Endodermal cell (in vitro differentiated cells): Measurements from ENCODE around the gene GSK3A. TPM values are rescaled to one million over a fixed set of nuclear protein-coding genes. Genes with fewer than 3 reads are reported as not detected.

Experiments
- DNase-seq: peaks from one replicate; pipeline ENCODE4 v3.0.0-alpha.2; 2017
- H3K27ac ChIP-seq: 2 replicates; pipeline ENCODE4 v1.5.1; 2013; ENCODE audit warnings: mild to moderate bottlenecking, low read depth, low read length, moderate library complexity
- H3K27me3 ChIP-seq: 2 replicates; pipeline ENCODE4 v1.6.1; 2013; ENCODE audit warnings: mild to moderate bottlenecking, low read length, moderate library complexity; ENCODE audit not compliant: insufficient read depth, control insufficient read depth, poor library complexity, severe bottlenecking
- H3K36me3 ChIP-seq: 2 replicates; pipeline ENCODE4 v1.7.0; 2013; ENCODE audit warnings: mild to moderate bottlenecking, low read length, moderate library complexity; ENCODE audit not compliant: control insufficient read depth, insufficient read depth
- H3K4me1 ChIP-seq: one replicate; pipeline ENCODE4 v1.7.0; 2013; ENCODE audit warnings: low read length; ENCODE audit not compliant: control insufficient read depth, insufficient read depth
- H3K4me3 ChIP-seq: 2 replicates; pipeline ENCODE4 v1.5.1; 2013; ENCODE audit warnings: mild to moderate bottlenecking, low read length, moderate library complexity
- H3K9ac ChIP-seq: 2 replicates; pipeline ENCODE4 v1.6.1; 2013; ENCODE audit warnings: mild to moderate bottlenecking, low read length, moderate library complexity; ENCODE audit not compliant: poor library complexity, severe bottlenecking; ENCODE audit errors: extremely low read depth
- H3K9me3 ChIP-seq: 2 replicates; pipeline ENCODE4 v1.6.1; 2013; ENCODE audit warnings: mild to moderate bottlenecking, low read length, moderate library complexity; ENCODE audit not compliant: control insufficient read depth
- H3K27ac Mint-ChIP-seq: 2 replicates; pipeline ENCODE4 v1.8.0; 2020; ENCODE audit warnings: mixed read lengths
- H3K27me3 Mint-ChIP-seq: 2 replicates; pipeline ENCODE4 v1.8.0; 2021; ENCODE audit warnings: mild to moderate bottlenecking, mixed read lengths; ENCODE audit not compliant: insufficient read depth
- H3K36me3 Mint-ChIP-seq: 2 replicates; pipeline ENCODE4 v1.8.0; 2020; ENCODE audit warnings: low read depth, mixed read lengths
- H3K4me1 Mint-ChIP-seq: 2 replicates; pipeline ENCODE4 v1.8.0; 2020; ENCODE audit warnings: mixed read lengths
- H3K4me3 Mint-ChIP-seq: 2 replicates; pipeline ENCODE4 v1.8.0; 2020; ENCODE audit warnings: mild to moderate bottlenecking, moderate library complexity, mixed read lengths
- H3K9me3 Mint-ChIP-seq: 2 replicates; pipeline ENCODE4 v1.8.0; 2020; ENCODE audit warnings: mild to moderate bottlenecking, mixed read lengths
- CTCF ChIP-seq: fragments of 200-600 bp; sonication (generic); conservative IDR thresholded peaks from 2 replicates; pipeline ENCODE4 v1.5.0; 2021; ENCODE audit warnings: antibody characterized with exemption, mild to moderate bottlenecking
- WGBS, 2 experiments: methylation state at CpG; one replicate each; pipeline versions ENCODE4 v1.1.5 to v1.1.7; 2013; ENCODE audit warnings: missing lambda C conversion rate in 2 of 2, mixed read lengths in 1 of 2; ENCODE audit not compliant: insufficient coverage in 1 of 2, insufficient read length in 1 of 2; 5-methylcytosine and 5-hydroxymethylcytosine counted together
- total RNA-seq, 2 donors: library from RNA; stranded (reverse); fragmentation: NEBNext Ultra II Directional in 1 of 2; extraction: Animal tissue kit (Norgen Biotek cat#: 25700) in 1 of 2; gene quantifications; 2 replicates in 1 of 2; 3 replicates in 1 of 2; pipeline ENCODE4 v1.2.1, GENCODE V29; 2021

Gene GSK3A
- total RNA-seq, 2 donors from 2014 or later = 52.6 to 55.1 TPM

GRCh38 chr19:42250183-42250665 is 7.8 kb upstream of the GSK3A start:
- WGBS, 2 experiments = 94 to 96% methylated on average over 11 to 15 of the region's 15 CpGs
- no peak for DNase-seq
- no peak overlapping the region for H3K27ac ChIP-seq
- Mint-ChIP-seq H3K4me3 (no peak overlapping the region), H3K36me3 (peaks cover 15% of the 10 kb centered on the region), H3K27ac (no peak overlapping the region), H3K4me1 (peaks cover 15% of the 10 kb centered on the region), H3K27me3 (no peaks in the 10 kb centered on the region), H3K9me3 (no peaks in the 10 kb centered on the region)
- H3K9me3 ChIP-seq = no peaks in the 10 kb centered on the region
- no peak for TF ChIP-seq CTCF
- no peaks in the 10 kb centered on the region for H3K27me3 ChIP-seq
- H3K4me1 ChIP-seq = no peaks in the 10 kb centered on the region
- H3K4me3 ChIP-seq = no peak overlapping the region
- H3K36me3 ChIP-seq = peaks cover 15% of the 10 kb centered on the region
- H3K9ac ChIP-seq = no peak overlapping the region

GRCh38 chr19:42249769-42250168 is 7.4 kb upstream of the GSK3A start:
- no peak for TF ChIP-seq CTCF
- Mint-ChIP-seq H3K27ac (no peak overlapping the region), H3K9me3 (no peaks in the 10 kb centered on the region), H3K4me3 (no peak overlapping the region), H3K4me1 (peaks cover 18% of the 10 kb centered on the region), H3K36me3 (peaks cover 15% of the 10 kb centered on the region), H3K27me3 (no peaks in the 10 kb centered on the region)
- no peaks in the 10 kb centered on the region for H3K9me3 ChIP-seq
- H3K9ac ChIP-seq = no peak overlapping the region
- H3K27me3 ChIP-seq = no peaks in the 10 kb centered on the region
- H3K4me1 ChIP-seq = no peaks in the 10 kb centered on the region
- WGBS, 2 experiments = 93 to 95% methylated on average over 6 of the region's 6 CpGs
- DNase-seq = no peak
- H3K27ac ChIP-seq = no peak overlapping the region
- H3K4me3 ChIP-seq = no peak overlapping the region
- H3K36me3 ChIP-seq = peaks cover 15% of the 10 kb centered on the region

- H3K27me3 Mint-ChIP-seq = no peaks in the 10 kb centered on the region
- Histone ChIP-seq H3K27me3 (no peaks in the 10 kb centered on the region), H3K4me3 (no peak overlapping the region), H3K4me1 (no peaks in the 10 kb centered on the region), H3K36me3 (peaks cover 15% of the 10 kb centered on the region), H3K9ac (no peak overlapping the region), H3K27ac (no peak overlapping the region), H3K9me3 (no peaks in the 10 kb centered on the region)
- H3K4me3 Mint-ChIP-seq = no peak overlapping the region
- DNase-seq = no peak
- H3K9me3 Mint-ChIP-seq = no peaks in the 10 kb centered on the region
- H3K4me1 Mint-ChIP-seq = peaks cover 20% of the 10 kb centered on the region
- no peak overlapping the region for H3K27ac Mint-ChIP-seq
- H3K36me3 Mint-ChIP-seq = peaks cover 15% of the 10 kb centered on the region
- TF ChIP-seq CTCF = no peak
- 95 to 100% methylated on average over 8 to 36 of the region's 36 CpGs for WGBS, 2 experiments
Measured at GRCh38 chr19:42249149-42249750, 6.8 kb upstream of the GSK3A start.
